NCI-H2081 treated with DMSO at 0.1 percent for 48 hours (cell line): ENCODE data around the gene PCID2.
"Not testable (repeated sequence)": the region's sequence is repeated elsewhere in the genome, so short reads cannot be mapped to it uniquely, and the experiment has no call there.

ENCODE experiments used
- DNase-seq: peaks from one replicate; lab custom pipeline; 2025; lab: John Stamatoyannopoulos, UW

Gene PCID2

GRCh38 chr13:113164492-113164891 lies 44.0 kb downstream of the PCID2 start:
- no peak for DNase-seq

DNA sequence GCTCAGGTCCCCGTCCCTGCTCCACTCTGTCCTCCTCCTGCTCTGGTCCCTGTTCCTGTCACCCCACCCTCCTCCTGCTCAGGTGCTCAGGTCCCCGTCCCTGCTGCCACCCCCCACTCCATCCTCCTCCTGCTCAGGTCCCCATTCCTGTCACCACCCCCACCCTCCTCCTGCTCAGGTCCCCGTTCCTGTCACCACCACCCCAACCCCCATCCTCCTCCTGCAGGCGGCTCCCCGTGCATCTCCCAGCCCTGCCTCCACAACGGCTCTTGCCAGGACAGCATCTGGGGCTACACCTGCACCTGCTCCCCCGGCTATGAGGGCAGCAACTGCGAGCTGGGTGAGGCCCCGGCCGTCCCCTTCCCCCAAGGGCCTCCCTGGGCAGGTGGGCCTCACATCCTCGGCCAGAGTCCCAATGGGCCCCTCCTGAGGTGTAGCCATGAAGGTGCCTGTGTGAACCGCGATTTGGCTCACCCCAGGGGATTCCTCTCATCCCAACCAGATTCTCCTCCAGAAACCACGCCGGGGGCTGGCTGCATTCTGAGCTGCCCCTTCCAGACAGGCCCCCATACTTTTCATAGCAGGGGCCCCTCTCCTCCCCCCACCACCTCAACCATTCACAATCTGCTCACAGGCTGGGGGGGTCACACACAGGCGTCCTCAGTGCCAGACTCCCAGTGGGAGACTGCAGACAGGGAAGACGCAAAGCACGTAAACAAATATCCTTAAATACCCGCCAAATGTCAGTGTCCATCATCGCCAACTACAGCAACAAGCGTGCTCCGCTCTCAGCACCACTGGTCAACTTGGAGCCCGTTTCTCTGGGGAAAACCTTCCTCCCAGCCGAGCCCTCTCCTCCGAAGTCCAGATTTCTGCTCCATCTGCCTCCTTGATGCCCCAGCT lies 45.4 kb downstream of the PCID2 start:
- DNase-seq: no peak

DNA sequence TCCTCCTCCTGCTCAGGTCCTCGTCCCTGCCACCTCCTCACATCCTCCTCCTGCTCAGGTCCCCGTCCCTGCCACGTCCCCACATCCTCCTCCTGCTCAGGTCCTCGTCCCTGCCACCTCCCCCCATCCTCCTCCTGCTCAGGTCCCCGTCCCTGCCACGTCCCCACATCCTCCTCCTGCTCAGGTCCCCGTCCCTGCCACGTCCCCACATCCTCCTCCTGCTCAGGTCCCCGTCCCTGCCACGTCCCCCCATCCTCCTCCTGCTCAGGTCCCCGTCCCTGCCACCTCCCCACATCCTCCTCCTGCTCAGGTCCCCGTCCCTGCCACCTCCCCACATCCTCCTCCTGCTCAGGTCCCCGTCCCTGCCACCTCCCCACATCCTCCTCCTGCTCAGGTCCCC lies 46.5 kb downstream of the PCID2 start:
- DNase-seq: not testable (repeated sequence)

DNA sequence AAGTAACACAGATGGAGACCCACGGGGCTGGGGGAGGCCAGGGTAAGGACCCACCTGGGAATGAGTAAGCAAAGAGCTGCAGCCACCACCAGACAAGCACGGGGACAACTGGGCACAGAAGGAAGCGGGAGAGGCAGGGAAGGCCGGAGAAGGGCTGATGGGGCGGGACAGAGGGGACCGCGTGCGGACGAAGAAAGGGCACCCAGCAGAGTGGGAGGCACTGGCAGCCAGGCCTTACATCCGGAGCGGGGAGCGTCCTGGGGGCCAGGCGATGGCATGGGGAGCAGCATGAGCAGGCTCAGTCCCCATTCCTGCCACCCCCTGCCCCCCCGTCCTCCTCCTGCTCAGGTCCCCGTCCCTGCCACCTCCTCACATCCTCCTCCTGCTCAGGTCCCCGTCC lies 47.0 kb downstream of the PCID2 start:
- no peak for DNase-seq

DNA sequence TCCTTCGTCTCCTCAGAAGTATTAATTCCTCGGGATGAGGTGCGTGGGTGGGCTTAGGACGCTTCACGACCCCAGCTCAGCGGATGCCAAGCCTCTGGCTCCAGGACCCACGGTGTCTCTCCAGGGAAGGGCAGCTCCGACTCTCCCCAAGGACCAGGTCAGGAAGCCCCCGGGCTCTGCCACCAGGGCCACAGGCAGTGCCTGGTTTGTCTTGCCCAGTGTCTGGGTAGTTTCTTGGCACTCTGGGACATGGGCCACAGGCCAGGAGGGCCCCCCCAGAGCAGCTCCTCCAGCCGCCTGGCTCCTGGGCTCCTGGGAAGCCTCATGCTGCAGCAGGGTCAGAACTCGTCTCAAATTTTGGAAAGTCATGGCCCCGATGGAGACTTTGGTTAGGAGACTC lies 47.5 kb downstream of the PCID2 start:
- DNase-seq: no peak

- no peak for DNase-seq
Measured at GRCh38 chr13:113159701-113160100, 48.8 kb downstream of the PCID2 start.

DNA sequence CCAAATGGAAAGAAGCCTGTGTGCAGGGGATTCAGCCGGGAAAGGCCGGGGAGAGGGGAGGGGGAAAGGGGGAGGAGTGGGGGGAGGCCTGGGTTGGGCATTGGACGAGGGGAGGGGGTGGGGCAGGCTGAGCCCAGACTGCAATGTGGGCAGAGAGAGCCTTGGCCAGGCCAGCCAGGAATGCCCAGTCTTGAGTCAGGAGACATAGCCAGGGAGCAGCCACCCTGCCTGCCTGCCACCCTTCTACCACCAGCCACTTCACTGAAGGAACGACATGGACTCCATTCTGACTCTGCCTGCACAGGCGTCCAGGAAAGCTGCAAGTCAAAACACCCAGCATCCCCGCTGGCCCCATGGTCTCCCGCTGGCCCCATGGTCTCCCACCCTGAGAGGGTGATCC lies 49.5 kb downstream of the PCID2 start:
- DNase-seq: no peak

- DNase-seq: no peak
Measured at GRCh38 chr13:113157929-113158747, 50.3 kb downstream of the PCID2 start, which contains the start of gene PROZ. Gene PROZ (plus strand): TSS chr13:113158648. CDS start chr13:113158661, 13 bp downstream.

GRCh38 chr13:113157206-113157928 lies 51.1 kb downstream of the PCID2 start:
- no peak for DNase-seq

DNA sequence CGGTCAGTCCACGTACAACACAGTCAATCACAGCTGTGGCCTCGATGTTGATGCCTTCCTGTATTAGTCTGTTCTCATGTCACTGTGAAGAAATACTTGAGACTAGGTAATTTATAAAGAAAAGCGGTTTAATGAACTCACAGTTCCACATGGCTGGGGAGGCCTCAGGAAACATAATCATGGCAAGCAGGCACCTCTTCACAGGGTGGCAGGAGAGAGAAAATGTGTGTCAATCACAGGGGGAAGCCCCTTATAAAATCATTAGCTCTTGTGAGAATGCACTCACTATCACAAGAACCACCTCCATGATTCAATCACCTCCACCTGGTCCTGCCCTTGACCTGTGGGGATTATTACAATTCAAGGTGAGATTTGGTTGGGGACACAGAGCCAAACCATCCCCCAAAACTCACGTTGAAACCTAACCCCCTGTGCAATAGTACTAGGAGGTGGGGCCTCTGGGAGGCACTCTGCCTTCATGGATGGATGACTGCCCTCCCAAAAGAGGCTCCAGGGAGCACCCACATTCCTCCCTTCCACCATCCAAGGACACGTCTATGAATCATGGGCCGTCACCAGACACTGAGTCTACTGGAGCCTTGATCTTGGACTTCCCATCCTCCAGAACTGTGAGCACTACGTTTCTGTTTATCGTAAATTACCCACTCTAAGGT lies 52.4 kb downstream of the PCID2 start:
- DNase-seq: no peak

DNA sequence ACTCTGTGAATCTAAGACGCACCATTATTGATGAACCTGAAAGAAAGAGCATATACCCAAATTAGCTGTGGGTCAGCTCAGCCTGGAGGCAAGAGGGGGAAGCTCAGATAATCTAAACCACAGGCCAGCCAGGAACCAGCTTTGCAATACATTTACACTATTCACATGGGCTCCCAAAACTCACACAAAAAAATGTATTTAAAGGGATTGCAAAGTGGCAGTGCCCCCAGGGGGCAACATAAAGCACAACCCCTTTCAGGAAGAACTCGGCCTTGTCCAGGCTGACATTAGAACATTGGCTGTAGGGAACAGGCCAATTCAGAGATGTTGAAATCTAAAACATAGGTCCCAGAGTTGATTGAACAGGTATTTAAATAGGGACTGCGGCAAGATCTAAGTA lies 53.3 kb downstream of the PCID2 start:
- no peak for DNase-seq

DNA sequence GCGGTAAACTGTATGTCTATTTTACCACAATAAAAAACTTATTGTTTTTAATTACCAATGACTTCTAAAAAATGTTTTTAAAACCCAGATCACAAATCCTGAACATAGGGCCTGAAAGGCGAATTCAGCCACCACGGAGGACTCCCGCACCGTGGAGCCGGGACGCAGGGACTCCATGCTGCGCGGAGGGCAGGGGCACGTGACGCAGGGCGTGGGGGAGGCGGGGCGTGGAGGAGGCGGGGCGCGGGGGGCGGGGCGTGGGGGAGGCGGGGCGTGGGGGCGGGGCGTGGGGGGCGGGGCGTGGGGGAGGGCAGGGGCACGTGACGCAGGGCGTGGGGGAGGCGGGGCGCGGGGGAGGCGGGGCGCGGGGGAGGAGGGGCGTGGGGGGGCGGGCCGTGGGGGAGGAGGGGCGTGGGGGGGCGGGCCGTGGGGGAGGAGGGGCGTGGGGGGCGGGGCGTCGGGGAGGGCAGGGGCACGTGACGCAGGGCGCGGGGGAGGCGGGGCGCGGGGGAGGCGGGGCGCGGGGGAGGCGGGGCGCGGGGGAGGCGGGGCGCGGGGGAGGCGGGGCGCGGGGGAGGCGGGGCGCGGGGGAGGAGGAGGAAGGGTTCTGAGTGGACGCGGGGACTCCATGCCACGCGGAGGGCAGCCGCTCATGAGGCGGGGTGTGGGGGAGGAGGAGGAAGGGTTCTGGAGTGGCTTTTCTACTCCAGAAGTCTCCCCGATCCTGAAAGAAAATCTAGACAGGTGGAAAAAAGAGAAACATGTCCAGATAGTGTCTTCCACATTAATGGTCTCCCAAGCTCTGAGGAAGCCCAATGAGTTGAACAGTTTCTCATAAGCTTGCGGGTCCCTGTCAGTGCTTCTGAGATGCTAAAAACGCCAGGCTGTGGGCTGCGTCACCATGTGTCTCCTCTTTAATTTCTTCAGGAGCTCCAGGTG lies 54.4 kb downstream of the PCID2 start:
- DNase-seq: no peak

- no peak for DNase-seq
Measured at GRCh38 chr13:113152984-113153809, 55.3 kb downstream of the PCID2 start.

- DNase-seq: no peak
Measured at GRCh38 chr13:113152691-113152983, 55.8 kb downstream of the PCID2 start.

- no peak for DNase-seq
Measured at GRCh38 chr13:113151745-113152690, 56.5 kb downstream of the PCID2 start.

GRCh38 chr13:113150550-113151365 lies 57.7 kb downstream of the PCID2 start:
- DNase-seq: no peak

- DNase-seq: no peak
Measured at GRCh38 chr13:113149711-113150549, 58.5 kb downstream of the PCID2 start.
